ENCODE data around the gene LPIN3.

DNA sequence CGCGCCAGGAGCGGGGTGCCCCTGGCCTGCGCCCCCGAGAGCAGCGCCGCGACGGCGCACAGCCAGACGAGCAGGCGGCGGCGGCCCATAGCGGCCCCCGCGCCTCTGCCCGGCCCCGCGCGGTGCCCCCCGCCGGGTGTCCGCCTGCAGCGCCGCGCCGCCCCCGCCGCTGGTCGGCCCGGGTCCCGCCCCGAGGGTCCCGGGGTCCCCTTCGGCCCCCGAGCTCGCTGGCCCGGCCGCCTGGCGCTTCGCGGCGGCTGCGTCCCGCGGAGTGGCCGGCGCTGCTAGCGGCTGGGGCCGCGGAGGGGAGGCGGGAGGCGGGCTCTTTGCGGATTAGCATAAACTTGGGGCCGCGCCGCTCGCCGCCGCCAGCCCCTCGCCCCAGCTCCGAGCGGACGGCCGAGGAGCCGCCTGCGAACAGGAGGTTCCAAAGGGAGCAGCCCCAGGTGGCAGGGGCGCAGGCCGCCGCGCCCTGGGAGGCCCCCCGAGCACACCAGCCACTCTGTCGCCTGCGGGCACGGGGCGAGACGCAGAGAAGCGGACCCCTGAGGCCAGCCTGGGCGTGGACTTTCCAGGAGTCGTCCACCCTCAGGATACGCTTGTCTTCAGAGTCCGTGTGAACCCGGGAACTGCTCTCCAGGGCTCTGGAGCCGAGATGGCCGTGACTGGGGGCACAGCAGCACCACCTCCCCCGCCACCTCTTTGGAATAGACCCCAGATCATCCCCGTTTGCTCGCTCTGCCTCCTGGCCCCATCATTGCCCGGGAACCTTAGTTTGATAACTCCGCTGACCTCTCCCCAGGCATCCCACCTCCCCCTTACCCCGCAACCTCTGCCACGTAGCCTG is 26.1 kb downstream of the LPIN3 start, which contains the start of gene EMILIN3:
- TF ChIP-seq, protein P1, sequence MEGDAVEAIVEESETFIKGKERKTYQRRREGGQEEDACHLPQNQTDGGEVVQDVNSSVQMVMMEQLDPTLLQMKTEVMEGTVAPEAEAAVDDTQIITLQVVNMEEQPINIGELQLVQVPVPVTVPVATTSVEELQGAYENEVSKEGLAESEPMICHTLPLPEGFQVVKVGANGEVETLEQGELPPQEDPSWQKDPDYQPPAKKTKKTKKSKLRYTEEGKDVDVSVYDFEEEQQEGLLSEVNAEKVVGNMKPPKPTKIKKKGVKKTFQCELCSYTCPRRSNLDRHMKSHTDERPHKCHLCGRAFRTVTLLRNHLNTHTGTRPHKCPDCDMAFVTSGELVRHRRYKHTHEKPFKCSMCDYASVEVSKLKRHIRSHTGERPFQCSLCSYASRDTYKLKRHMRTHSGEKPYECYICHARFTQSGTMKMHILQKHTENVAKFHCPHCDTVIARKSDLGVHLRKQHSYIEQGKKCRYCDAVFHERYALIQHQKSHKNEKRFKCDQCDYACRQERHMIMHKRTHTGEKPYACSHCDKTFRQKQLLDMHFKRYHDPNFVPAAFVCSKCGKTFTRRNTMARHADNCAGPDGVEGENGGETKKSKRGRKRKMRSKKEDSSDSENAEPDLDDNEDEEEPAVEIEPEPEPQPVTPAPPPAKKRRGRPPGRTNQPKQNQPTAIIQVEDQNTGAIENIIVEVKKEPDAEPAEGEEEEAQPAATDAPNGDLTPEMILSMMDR (IDR thresholded peaks at IDR 0.05; ENCODE audit: borderline replicate concordance, extremely low read depth, low read length, poor library complexity, severe bottlenecking): no peak
- TF ChIP-seq EZH2 (IDR thresholded peaks at IDR 0.05; ENCODE audit: borderline replicate concordance, low read depth, low read length, severe bottlenecking): no peak

All from DND-41 (cell line).